Astrocyte (in vitro differentiated cells and primary cell): ENCODE measurements around the gene FBLN5.

ENCODE experiments used
- CTCF ChIP-seq: IDR thresholded peaks from 2 replicates; pipeline ENCODE4 v1.5.1; 2011; ENCODE audit warnings: low read depth, mild to moderate bottlenecking, inconsistent platforms, low read length, moderate library complexity; ENCODE audit not compliant: insufficient read depth
- EZH2 ChIP-seq: IDR thresholded peaks from 2 replicates; pipeline ENCODE4 v1.6.1; 2012; ENCODE audit warnings: mild to moderate bottlenecking, low read length, inconsistent platforms; ENCODE audit not compliant: insufficient read depth

GRCh38 chr14:91963465-91963864, 16.0 kb upstream of the FBLN5 start:
- TF ChIP-seq CTCF (no peak), EZH2 (no peak)
